Gastroesophageal sphincter (tissue), 4 donors: ENCODE data around the gene TGFBR3L. TPM values are rescaled to one million over a fixed set of nuclear protein-coding genes. Genes with fewer than 3 reads are reported as not detected.

Experiments used
- ATAC-seq: fragments of 150-250 bp; one replicate; pipeline ENCODE4 v1.9.1; 2016; ENCODE audit warnings: mild to moderate bottlenecking, moderate library complexity
- H3K27ac ChIP-seq, 4 donors: fragments of 200-600 bp; sonication (generic) in 3 of 4; 1 replicate in 3 of 4; 2 replicates in 1 of 4; pipeline ENCODE4 v1.5.1; 2016 to 2019
- H3K27me3 ChIP-seq: fragments of 200-600 bp; sonication (generic); one replicate; pipeline ENCODE4 v1.5.1; 2019
- H3K36me3 ChIP-seq, 2 donors: fragments of 200-600 bp; sonication (generic); one replicate each; pipeline ENCODE4 v1.5.1; 2019; ENCODE audit warnings: control low read depth in 1 of 2
- H3K4me1 ChIP-seq, 3 donors: fragments of 200-600 bp; sonication (generic); 1 replicate in 2 of 3; 2 replicates in 1 of 3; pipeline ENCODE4 v1.5.1; 2016 to 2019; ENCODE audit warnings: control low read depth in 2 of 3
- H3K4me3 ChIP-seq, 2 donors: fragments of 200-600 bp; sonication (generic); one replicate each; pipeline ENCODE4 v1.5.1; 2019; ENCODE audit warnings: mild to moderate bottlenecking in 1 of 2, moderate library complexity in 1 of 2
- H3K9me3 ChIP-seq, 3 donors: fragments of 200-600 bp; sonication (generic); one replicate each; pipeline ENCODE4 v1.5.1; 2017 to 2019; ENCODE audit warnings: control low read depth in 2 of 3
- CTCF ChIP-seq, 4 experiments: fragments of 200-600 bp in 2 of 4; fragments of 450-650 bp in 2 of 4; sonication (generic) in 1 of 4; IDR thresholded peaks; one replicate each; pipeline ENCODE4 v1.5.1; 2017 to 2019; ENCODE audit warnings: antibody characterized with exemption in 4 of 4, mild to moderate bottlenecking in 2 of 4, moderate library complexity in 2 of 4
- EP300 ChIP-seq: sonication (generic); formaldehyde crosslinking; IDR thresholded peaks from one replicate; pipeline ENCODE4 v1.6.1; 2017; ENCODE audit warnings: antibody characterized with exemption, mild to moderate bottlenecking
- POLR2A ChIP-seq, 2 donors: fragments of 450-650 bp; IDR thresholded peaks; one replicate each; pipeline ENCODE4 v1.6.1; 2017; ENCODE audit warnings: antibody characterized with exemption in 2 of 2, mild to moderate bottlenecking in 2 of 2, moderate library complexity in 1 of 2
- POLR2AphosphoS5 ChIP-seq: sonication (generic); formaldehyde crosslinking; IDR thresholded peaks from one replicate; pipeline ENCODE4 v1.6.1; 2017; ENCODE audit warnings: antibody characterized with exemption
- WGBS, 2 donors: methylation state at CpG; one replicate each; pipeline ENCODE4 v1.1.5; 2018; ENCODE audit warnings: low coverage in 1 of 2; 5-methylcytosine and 5-hydroxymethylcytosine counted together
- total RNA-seq, 4 donors: library from RNA; depleted of rRNA; stranded (reverse); fragments of >200 nt; gene quantifications; one replicate each; pipeline ENCODE4 v1.1.0, GENCODE V29; 2016

The TGFBR3L gene
- total RNA-seq, 4 donors from 2014 or later, result 2.8 to 8.5 (median 5.4) TPM

DNA sequence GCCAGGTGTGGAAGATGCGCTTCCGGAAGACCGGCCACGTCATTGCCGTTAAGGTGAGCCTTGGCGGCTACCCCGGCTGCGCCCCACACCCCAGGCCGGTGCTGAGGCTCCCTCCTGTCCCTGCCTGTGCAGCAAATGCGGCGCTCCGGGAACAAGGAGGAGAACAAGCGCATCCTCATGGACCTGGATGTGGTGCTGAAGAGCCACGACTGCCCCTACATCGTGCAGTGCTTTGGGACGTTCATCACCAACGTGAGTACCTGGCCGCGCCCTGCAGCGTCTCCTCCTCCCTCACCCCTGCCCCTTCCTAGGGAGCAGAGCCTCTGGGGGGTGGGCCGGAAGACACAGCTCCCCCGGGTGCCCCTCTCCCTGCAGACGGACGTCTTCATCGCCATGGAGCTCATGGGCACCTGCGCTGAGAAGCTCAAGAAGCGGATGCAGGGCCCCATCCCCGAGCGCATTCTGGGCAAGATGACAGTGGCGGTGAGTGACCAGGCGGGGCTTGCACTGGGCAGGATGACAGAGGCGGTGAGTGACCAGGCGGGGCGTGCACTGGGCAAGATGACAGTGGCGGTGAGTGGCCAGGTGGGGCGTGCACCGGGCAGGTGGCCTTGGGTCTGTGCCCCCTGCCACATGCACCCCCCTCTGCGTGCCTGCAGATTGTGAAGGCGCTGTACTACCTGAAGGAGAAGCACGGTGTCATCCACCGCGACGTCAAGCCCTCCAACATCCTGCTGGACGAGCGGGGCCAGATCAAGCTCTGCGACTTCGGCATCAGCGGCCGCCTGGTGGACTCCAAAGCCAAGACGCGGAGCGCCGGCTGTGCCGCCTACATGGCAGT lies 4.1 kb upstream of the TGFBR3L start:
- no peak overlapping the region for H3K27ac ChIP-seq
- WGBS, 2 donors, result 90% methylated on average over 11 of the region's 54 CpGs; no CpG with 5 or more reads in 1 of the 2 donors
- H3K4me1 ChIP-seq, result peaks cover 0 to 39% (median 15%) of the 10 kb centered on the region in 3 donors
- H3K4me3 ChIP-seq, result no peak overlapping the region
- ATAC-seq, result no peak
- TF ChIP-seq EP300 (no peak), POLR2AphosphoS5 (no peak), POLR2A (IDR thresholded peaks at IDR 0.05) (no peak), CTCF (IDR thresholded peaks at IDR 0.05) (no peak)
- H3K27me3 ChIP-seq, result peaks cover 15% of the 10 kb centered on the region
- no peaks in the 10 kb centered on the region for H3K9me3 ChIP-seq
- H3K36me3 ChIP-seq, result peaks cover 0 to 83% of the 10 kb centered on the region in 2 donors

GRCh38 chr19:7911508-7912143 lies 3.0 kb upstream of the TGFBR3L start:
- no peaks in the 10 kb centered on the region for H3K9me3 ChIP-seq
- H3K4me3 ChIP-seq, result no peak overlapping the region
- peaks cover 0 to 72% of the 10 kb centered on the region in 2 donors for H3K36me3 ChIP-seq
- H3K27ac ChIP-seq, result no peak overlapping the region
- no peak for TF ChIP-seq EP300
- no peak for TF ChIP-seq POLR2A (IDR thresholded peaks at IDR 0.05)
- TF ChIP-seq POLR2AphosphoS5, result no peak
- no peak for TF ChIP-seq CTCF (IDR thresholded peaks at IDR 0.05)
- H3K4me1 ChIP-seq, result peaks cover 0 to 39% (median 15%) of the 10 kb centered on the region in 3 donors
- 92 to 93% methylated on average over 2 of the region's 18 CpGs for WGBS, 2 donors
- no peak for ATAC-seq
- H3K27me3 ChIP-seq, result peaks cover 26% of the 10 kb centered on the region

DNA sequence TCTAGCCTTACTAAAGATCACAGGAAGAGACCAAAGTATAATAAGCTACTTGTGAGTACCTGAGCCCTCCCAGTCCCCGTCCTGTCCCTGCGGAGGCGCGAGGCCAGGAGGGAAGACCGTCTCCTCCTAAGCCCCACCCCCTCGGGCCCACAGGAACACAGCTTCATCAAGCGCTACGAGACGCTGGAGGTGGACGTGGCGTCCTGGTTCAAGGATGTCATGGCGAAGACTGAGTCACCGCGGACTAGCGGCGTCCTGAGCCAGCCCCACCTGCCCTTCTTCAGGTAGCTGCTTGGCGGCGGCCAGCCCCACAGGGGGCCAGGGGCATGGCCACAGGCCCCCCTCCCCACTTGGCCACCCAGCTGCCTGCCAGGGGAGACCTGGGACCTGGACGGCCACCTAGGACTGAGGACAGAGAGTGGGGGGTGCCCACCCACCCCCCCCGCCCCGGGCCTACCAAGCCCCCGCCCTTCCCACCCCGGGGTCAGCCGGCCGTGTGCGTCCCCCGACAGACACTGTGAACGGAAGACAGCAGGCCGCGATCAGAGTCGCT lies 2.4 kb upstream of the TGFBR3L start:
- Histone ChIP-seq H3K9me3 (no peaks in the 10 kb centered on the region), H3K4me1 (peaks cover 0 to 39% (median 16%) of the 10 kb centered on the region in 3 donors), H3K27ac (no peak overlapping the region), H3K4me3 (no peak overlapping the region), H3K36me3 (peaks cover 0 to 67% of the 10 kb centered on the region in 2 donors), H3K27me3 (peaks cover 32% of the 10 kb centered on the region)
- no CpG with 5 or more reads among the region's 31 CpGs for WGBS, 2 donors
- no peak for ATAC-seq
- TF ChIP-seq POLR2AphosphoS5 (no peak), CTCF (IDR thresholded peaks at IDR 0.05) (no peak), POLR2A (IDR thresholded peaks at IDR 0.05) (no peak), EP300 (no peak)

DNA sequence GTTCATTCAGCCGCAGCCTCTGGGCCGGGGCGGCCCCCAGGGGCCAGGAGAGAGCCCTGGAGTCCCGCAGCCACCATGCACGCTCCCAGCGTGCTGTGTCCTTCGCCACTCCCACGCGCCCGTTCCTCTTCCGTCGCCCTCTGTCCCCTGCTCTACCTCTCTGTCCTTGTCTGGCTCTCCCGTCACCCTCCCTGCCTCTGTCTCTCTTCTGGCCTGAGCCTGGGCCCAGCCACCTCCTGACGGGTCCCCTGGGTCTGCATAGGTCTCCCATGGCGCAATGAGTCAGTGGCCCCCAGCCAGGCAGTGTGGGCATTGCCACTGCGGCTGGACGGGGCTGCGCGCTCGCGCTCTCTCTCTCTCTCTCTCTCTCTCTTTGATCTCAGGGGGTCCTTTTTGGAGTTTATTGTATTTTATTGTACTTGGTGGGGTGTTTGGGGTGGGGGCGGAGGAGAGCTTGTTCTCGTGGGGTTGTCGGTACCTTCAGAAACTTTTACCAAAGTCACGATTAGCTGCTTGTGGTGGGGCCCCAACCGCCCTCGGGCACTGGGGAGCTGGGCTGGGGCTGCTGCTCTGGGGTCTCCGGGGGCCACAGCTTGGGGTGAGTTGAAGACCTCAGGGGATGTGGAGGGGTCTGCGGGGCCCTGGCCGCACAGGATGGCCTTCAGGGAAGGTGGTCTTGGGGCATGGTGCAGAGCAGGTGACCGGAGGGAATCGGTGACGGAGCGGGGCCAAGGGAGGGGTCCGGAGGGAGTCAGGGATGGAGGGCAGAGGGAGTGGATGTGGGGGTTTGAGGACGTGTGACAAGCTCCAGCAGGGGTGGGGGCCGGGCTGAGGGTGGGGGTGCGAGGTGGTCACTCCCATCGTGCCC lies 1.7 kb upstream of the TGFBR3L start:
- Histone ChIP-seq H3K9me3 (no peaks in the 10 kb centered on the region), H3K4me1 (peaks cover 0 to 39% (median 20%) of the 10 kb centered on the region in 3 donors), H3K36me3 (peaks cover 0 to 59% of the 10 kb centered on the region in 2 donors), H3K27ac (no peak overlapping the region), H3K4me3 (no peak overlapping the region), H3K27me3 (peaks cover 39% of the 10 kb centered on the region)
- TF ChIP-seq CTCF (IDR thresholded peaks at IDR 0.05), result no peak
- TF ChIP-seq POLR2A (IDR thresholded peaks at IDR 0.05), result no peak
- no peak for TF ChIP-seq POLR2AphosphoS5
- TF ChIP-seq EP300, result no peak
- WGBS, 2 donors, result 93 to 96% methylated on average over 10 to 19 of the region's 39 CpGs
- ATAC-seq, result no peak
